HG03066 (cell line): Measurements from ENCODE around the gene TMEM115.

Experiments
- ATAC-seq: cut with Tn5 transposase; IDR thresholded peaks from one replicate; pipeline ENCODE4 v1.9.1; 2021; ENCODE audit warnings: low read depth; ENCODE audit not compliant: unreplicated experiment

TMEM115 gene, protein sequence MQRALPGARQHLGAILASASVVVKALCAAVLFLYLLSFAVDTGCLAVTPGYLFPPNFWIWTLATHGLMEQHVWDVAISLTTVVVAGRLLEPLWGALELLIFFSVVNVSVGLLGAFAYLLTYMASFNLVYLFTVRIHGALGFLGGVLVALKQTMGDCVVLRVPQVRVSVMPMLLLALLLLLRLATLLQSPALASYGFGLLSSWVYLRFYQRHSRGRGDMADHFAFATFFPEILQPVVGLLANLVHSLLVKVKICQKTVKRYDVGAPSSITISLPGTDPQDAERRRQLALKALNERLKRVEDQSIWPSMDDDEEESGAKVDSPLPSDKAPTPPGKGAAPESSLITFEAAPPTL

DNA sequence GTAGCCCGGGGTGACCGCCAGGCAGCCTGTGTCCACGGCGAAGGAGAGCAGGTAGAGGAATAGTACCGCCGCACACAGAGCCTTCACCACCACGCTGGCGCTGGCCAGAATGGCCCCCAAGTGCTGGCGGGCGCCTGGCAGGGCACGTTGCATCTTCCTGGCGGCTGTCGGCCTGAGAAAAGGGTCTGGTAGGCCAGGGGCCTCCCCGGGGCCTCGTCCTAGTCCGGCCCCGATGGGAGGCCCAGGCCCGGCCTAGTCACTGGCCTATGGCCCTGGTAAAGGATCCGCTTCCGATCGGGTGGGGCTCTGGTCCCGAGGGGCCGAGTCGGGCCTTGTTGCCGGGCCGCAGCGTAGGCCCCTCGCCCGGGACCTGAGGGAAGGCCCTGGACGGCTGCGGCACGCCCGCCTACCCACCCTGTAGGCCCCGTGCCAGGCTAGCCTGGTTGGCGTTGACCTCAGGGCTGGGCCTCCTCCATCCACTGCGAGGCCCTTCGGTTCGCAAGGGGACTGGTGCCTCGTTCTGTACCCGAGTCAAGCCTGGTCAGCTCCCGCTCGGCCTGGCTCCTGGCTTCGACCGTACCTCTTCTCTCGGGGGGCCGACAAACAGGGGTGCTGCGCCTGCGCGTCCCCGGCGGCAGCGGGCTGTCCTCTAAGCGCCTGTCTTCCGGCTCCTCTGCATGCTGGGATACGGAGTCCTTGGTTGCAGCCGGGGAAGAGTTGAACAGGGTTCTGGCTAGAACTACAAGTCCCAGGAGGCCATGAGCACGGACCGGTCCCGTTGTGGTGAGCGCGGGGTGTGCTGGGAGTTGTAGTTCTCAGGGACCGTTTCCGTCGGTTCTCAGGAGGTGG lies at the start of gene TMEM115:
TSS of gene TMEM115 (minus strand) at position 611 of the 849 bp plus-strand sequence. CDS start at position 153, 458 bp downstream.
- peak; percentile 99 for ATAC-seq

GRCh38 chr3:50408443-50408944 lies 49.2 kb upstream of the TMEM115 start:
- ATAC-seq = no peak

DNA sequence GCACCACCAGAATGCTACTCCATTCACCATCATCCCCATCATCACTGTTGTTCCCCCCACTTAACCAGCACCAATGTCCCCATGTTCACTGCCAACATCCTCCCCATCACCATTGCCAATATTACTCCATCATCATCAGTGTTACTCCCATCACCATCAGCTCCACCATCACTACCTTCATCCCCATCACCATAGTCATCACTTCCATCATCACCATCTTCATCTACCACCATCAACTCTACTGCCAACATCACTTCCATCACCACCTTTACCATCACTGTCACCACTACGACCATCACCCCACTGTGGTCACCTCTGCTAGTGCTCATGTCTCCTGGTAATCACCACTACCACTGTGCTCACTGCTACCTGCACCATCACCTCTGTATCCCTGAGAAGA lies 47.2 kb upstream of the TMEM115 start:
- no peak for ATAC-seq

DNA sequence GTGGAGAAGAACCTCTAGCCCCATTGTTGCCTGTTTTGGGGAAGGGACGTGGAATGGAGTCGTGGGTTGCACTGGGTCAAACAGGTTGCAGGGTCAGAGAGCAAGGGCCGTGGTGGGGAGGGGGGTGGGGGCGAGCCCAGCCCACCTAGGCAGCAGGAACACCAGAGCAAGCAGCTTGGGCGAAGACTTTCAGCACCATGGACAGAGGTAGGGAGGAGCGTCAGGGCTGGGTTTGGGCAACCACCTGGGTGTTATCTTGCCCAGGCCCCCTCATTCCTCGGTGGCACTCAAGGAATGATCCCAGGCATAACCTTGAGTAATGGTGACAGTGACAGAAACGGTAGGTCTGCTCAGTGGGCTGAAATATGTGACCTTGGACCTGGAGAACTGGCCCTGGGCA lies 45.9 kb upstream of the TMEM115 start:
- ATAC-seq = no peak

DNA sequence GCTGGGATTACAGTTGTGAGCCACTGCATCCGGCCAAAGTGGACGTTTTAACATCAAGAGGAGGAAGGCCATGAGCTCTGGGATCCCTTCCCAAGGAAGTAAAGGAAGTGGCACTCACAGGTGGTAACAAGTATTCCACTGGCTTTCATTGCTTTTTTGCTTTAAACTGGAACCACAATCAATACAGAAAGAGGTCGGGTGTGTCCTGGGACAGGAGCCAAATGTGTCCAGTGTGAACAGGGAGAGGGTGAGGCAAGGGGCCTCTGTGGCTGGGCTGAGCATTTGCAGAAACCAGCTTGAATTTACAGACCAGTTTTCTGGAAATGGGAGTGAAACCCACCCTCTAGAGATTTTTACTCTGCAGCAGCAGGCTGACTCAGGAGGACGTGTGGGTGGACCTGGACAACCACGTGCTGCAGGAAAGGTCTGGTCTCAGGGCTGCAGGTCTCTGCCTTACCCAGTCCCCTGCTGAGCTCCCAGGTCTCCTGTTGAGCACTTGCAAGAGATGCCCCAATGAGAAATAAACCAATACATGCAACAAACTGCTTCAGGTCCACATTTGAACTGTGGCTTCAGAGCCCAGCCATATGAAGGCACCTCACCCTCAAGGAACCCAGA lies 42.8 kb upstream of the TMEM115 start:
- no peak for ATAC-seq

DNA sequence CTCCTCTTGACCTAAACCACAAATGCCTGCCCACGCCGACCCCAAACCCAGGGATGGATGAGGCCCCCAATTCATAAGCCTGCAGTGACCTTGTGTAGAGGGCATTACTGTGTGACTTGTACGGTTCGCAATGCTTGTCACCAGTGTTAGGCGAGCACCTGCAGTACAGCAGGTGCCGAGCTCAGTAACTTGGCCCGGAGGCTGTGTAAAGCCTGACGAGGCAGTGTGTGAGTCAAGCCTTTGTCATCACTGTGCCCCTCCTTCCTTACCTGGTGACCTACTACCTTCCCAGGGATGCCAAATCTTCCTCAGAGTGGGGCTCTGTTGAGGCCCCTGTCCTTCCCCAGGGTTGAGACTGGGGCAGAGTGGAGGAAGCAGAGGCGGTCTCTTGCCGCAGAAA lies 37.2 kb upstream of the TMEM115 start:
- ATAC-seq = no peak

GRCh38 chr3:50395070-50395860 lies 35.9 kb upstream of the TMEM115 start:
- no peak for ATAC-seq

- no peak for ATAC-seq
Observed at GRCh38 chr3:50393061-50393460, 33.7 kb upstream of the TMEM115 start.

DNA sequence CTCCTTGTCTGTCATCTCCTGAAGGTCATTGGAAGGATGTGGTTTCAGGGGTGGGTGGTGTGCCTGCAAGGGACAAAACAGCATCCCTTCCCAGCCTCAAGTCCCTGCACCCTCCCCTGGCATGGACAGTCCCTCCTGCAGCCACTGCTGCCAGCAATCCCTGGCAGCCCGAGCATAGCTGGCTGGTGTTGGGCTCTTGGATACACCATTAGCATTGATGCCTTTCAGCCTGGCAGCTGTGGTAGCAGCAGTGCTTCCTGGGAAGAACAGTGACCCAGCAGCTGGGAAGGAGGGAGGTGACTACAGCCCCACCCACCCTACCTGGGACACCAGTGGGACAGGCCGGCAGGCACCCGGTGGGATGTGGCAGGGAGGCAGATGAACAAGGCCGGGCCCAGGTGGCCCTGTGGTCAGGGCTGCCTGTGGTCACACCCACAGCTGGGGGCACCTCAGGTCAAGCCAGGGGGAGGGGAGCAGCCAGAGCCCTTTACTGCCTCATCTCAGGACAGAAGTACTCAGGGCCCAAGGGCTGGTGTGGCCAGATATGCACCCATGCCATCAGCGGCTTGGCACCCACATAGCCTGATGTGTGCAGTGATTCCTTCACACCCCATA lies 32.9 kb upstream of the TMEM115 start:
- ATAC-seq = no peak

DNA sequence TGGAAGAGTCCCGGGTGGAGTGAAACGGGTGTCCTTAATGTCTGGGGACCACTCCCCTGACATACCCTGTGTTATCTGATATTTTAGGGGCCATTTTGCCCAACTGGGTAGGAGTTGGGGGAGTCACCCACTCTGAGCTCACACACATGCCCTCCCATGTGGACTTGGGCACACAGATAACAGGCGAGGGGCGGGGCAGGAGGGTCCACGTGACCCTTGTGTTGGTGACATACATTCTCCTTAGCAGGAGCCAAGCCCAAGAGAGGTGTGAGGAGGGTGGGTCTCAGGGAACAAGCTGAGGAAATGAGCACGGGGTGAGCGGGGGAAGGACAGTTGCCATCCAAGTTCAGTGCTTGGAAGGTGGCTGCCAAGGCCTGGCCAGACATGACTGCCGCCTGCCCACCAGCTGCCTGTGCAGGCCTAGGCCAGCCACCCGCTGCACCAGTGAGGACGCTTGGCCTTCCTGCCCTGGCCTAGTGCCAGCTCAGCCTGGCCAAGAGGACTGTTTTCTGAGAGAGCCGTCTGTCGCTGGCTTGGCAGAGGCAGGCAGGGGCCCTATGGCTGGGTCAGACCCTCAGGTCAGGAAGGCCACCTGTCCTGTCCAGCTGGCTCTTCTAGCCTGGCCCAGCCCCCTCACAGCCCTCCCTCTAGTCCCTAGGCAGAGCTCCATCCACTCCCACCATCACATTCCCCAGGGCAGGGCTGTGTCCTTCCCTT lies 31.3 kb upstream of the TMEM115 start:
- ATAC-seq = no peak

DNA sequence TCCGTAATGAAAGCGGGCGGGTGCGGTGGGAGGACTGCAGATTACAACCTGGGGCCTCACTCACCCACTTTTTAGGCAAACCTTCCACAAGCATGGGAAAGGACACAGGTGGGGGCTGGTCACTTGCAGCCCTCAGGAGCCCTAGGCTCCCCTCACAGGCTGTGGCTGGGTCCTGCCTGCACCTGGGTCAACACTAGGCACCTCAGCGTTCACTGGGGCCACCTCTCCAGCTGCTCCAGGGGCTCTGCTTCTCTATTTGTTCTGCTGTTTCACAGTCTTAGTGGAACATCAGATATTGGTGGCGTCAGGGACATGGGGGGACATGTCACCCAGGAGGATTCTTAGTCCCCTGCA lies 30.1 kb upstream of the TMEM115 start:
- ATAC-seq = no peak

DNA sequence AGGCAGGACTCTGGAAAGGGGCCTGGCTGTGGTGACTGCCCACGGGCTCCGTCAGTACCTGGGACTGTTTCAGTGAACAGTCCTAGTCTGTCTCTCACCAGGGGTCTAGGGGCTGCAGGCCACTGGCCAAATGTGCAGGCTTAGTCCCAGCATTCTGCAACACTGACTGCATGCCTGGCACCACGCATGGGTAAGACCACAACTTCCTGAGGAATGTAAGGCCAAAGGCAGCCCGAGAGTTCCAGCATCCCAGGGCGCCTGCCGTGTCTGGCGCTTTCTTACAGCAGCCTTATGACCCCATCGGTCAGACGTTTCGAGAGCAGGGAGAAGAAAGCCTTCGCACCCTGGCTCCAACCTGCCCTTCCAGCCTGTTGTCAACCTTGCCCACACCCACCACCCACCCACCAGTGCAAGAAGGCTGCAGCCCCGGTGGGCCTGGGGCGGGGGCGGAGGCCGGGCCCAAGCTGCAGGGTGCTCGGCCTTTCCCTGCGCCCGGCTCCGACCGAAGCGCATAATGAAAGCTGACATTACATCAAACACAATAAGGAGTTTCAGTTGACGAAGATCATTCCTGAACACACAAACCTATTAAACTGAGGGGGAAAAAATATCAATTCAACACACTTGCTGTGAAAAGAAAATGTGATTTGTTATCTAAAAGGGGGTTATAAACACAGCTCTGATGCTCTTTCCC lies 29.5 kb upstream of the TMEM115 start:
- ATAC-seq = no peak

GRCh38 chr3:50388016-50388719 lies 28.8 kb upstream of the TMEM115 start:
- no peak for ATAC-seq

GRCh38 chr3:50385754-50386153 lies 26.4 kb upstream of the TMEM115 start:
- no peak for ATAC-seq

DNA sequence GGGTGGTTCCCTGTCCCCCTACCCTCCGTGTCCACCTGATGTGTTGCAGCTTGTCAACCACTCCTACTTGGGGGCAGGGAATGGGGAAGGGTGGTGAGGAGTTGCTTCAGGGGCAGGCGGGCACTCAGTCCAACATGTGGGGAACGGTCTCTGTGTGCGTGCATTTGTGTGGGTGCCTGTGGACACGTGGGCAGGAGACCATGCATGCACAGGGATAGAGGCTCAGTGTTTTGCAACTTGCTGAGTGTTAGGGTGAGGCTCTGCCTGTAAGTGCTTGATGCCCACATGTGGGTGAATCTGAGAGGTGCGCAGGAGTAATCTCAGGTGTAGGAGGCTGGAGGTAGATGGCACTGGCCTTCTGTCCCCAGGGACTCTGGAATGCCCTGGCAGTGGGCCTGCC lies 24.4 kb upstream of the TMEM115 start:
- no peak for ATAC-seq

DNA sequence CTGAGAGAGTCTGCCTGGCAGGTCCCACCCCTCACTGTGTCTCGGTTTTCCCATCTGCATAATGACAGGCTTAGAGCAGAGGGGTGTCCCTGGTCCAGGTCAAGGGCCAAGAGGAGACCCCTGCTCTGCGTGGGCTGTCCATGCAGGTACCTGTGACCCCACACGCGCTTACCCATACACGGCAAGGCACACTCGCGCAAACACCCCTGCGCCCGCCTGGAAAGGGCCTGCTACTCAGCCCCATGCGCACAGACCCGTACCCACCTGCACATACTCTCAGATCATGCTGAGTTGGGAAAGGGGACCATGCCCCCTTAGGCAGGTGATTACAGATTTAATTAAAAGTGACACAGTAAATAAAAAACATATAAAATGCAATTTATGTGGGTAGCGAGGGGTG lies 23.4 kb upstream of the TMEM115 start:
- ATAC-seq = no peak

GRCh38 chr3:50381383-50381782 lies 22.1 kb upstream of the TMEM115 start:
- no peak for ATAC-seq

- ATAC-seq = no peak
Observed at GRCh38 chr3:50380405-50381085, 21.2 kb upstream of the TMEM115 start.
